ENCODE data around the gene TPCN2. TPM values are rescaled to one million over a fixed set of nuclear protein-coding genes. Genes with fewer than 3 reads are reported as not detected.

TPCN2 gene
- total RNA-seq, 1 experiment from 2014 or later, result 63.6 TPM

DNA sequence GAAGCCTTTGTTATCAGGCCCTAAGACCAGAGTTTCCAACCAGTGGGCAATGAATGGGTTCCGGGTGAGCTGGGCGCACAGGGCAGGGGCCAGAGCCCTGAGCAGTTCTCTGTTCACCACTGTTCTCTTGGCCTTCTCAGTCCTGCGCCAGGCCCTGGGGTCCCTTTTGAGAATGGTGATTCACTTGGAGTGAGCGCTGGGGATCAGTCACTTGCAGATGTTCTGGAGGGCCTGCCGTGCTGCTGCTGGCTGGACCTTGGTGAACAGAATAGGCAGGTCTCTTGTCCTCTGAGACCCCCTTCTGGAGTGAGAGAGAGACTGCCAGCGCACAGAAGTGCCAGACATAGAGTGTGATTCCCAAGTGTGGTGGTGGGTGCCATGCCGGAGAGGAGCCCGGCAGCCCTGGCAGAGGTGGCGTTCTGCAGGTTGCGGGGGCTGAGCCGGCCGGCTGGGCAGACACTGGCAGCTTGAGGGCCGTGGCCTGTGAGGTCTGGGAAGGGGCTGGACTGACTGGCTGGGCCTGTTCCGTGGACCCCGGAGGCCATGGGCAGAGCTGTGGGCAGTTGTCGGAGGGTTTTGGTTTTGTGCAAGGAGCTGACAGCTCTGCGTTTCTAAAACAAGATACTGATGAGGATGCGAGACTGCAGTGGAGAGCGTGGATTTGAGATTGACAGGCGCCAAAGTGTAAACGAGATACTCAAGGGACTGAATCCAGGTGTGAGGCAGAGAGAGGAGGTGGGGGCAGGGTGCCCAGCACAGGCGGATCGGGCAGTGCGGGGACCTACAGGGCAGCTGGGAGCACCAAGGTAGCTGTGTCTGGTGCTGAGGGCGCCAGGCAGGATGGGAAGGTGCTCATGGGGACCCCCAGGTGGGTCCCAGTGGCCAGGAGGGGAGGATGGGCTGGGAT, 12.3 kb downstream of the TPCN2 start:
- Mint-ChIP-seq H3K4me1 (ENCODE audit: low read depth, unreplicated experiment) (no peaks in the 10 kb centered on the region), H3K27me3 (ENCODE audit: insufficient read depth, unreplicated experiment) (no peaks in the 10 kb centered on the region), H3K4me3 (ENCODE audit: unreplicated experiment) (no peak overlapping the region), H3K27ac (ENCODE audit: unreplicated experiment) (no peak overlapping the region), H3K9me3 (ENCODE audit: unreplicated experiment) (no peaks in the 10 kb centered on the region), H3K36me3 (ENCODE audit: insufficient read depth, unreplicated experiment) (peaks cover 19% of the 10 kb centered on the region)
- ChIA-PET POLR2A (no interaction called here), CTCF (no interaction called here)
- H3K4me3 ChIP-seq (ENCODE audit: low read depth, low read length), result no peak overlapping the region
- peaks cover 2% of the 10 kb centered on the region for H3K4me1 ChIP-seq
- no peaks in the 10 kb centered on the region for H3K27me3 ChIP-seq (replicated peaks; ENCODE audit: control insufficient read depth, insufficient read depth, low read length)
- no peak for DNase-seq
- BruUV-seq (replicated peaks), result no TSS peak
- 0 out of 2 replicates have a peak, but pooled peaks cover 5% of the 10 kb centered on the region for H3K36me3 ChIP-seq (ENCODE audit: control insufficient read depth, insufficient read depth, low read length)
- TF ChIP-seq, protein P1, sequence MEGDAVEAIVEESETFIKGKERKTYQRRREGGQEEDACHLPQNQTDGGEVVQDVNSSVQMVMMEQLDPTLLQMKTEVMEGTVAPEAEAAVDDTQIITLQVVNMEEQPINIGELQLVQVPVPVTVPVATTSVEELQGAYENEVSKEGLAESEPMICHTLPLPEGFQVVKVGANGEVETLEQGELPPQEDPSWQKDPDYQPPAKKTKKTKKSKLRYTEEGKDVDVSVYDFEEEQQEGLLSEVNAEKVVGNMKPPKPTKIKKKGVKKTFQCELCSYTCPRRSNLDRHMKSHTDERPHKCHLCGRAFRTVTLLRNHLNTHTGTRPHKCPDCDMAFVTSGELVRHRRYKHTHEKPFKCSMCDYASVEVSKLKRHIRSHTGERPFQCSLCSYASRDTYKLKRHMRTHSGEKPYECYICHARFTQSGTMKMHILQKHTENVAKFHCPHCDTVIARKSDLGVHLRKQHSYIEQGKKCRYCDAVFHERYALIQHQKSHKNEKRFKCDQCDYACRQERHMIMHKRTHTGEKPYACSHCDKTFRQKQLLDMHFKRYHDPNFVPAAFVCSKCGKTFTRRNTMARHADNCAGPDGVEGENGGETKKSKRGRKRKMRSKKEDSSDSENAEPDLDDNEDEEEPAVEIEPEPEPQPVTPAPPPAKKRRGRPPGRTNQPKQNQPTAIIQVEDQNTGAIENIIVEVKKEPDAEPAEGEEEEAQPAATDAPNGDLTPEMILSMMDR (IDR thresholded peaks at IDR 0.05; ENCODE audit: insufficient read depth in 1 of 2, low read depth in 1 of 2, low read length in 1 of 2, severe bottlenecking in 1 of 2, unreplicated experiment in 1 of 2), result no peak
- intact Hi-C loops (cut with micrococcal nuclease; ENCODE audit: unreplicated experiment), result no loop called here
- no peaks in the 10 kb centered on the region for H3K9me3 ChIP-seq

DNA sequence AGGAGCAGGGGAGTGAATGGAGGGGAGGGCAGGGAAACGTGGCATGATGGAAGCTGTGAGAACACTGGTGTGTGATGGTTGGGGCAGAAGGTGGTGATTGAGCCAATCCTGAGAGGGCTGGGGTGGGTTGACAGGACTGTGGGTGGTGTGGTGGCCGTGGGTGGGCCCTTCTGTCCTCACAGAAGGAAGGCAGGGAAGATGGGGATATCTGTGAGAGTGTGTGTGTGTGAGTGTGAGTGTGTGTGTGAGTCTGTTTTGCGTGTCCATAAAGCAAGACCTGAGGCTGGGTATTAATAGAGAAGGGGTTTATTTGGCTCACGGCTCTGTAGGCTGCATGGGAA, 13.0 kb downstream of the TPCN2 start:
- H3K4me3 Mint-ChIP-seq (ENCODE audit: unreplicated experiment), result no peak overlapping the region
- no peaks in the 10 kb centered on the region for H3K27me3 Mint-ChIP-seq (ENCODE audit: insufficient read depth, unreplicated experiment)
- Histone ChIP-seq H3K27me3 (replicated peaks; ENCODE audit: control insufficient read depth, insufficient read depth, low read length) (no peaks in the 10 kb centered on the region), H3K4me1 (no peaks in the 10 kb centered on the region), H3K9me3 (no peaks in the 10 kb centered on the region), H3K4me3 (ENCODE audit: low read depth, low read length) (no peak overlapping the region), H3K36me3 (ENCODE audit: control insufficient read depth, insufficient read depth, low read length) (0 out of 2 replicates have a peak, but pooled peaks cover 5% of the 10 kb centered on the region)
- POLR2A ChIA-PET, result no interaction called here
- intact Hi-C loops (cut with micrococcal nuclease; ENCODE audit: unreplicated experiment), result no loop called here
- no peak overlapping the region for H3K27ac Mint-ChIP-seq (ENCODE audit: unreplicated experiment)
- H3K9me3 Mint-ChIP-seq (ENCODE audit: unreplicated experiment), result no peaks in the 10 kb centered on the region
- peaks cover 16% of the 10 kb centered on the region for H3K36me3 Mint-ChIP-seq (ENCODE audit: insufficient read depth, unreplicated experiment)
- TF ChIP-seq, protein P1 (IDR thresholded peaks at IDR 0.05; ENCODE audit: insufficient read depth in 1 of 2, low read depth in 1 of 2, low read length in 1 of 2, severe bottlenecking in 1 of 2, unreplicated experiment in 1 of 2), result no peak
- no peaks in the 10 kb centered on the region for H3K4me1 Mint-ChIP-seq (ENCODE audit: low read depth, unreplicated experiment)
- BruUV-seq (replicated peaks), result no TSS peak
- no peak for DNase-seq
- CTCF ChIA-PET, result no interaction called here

DNA sequence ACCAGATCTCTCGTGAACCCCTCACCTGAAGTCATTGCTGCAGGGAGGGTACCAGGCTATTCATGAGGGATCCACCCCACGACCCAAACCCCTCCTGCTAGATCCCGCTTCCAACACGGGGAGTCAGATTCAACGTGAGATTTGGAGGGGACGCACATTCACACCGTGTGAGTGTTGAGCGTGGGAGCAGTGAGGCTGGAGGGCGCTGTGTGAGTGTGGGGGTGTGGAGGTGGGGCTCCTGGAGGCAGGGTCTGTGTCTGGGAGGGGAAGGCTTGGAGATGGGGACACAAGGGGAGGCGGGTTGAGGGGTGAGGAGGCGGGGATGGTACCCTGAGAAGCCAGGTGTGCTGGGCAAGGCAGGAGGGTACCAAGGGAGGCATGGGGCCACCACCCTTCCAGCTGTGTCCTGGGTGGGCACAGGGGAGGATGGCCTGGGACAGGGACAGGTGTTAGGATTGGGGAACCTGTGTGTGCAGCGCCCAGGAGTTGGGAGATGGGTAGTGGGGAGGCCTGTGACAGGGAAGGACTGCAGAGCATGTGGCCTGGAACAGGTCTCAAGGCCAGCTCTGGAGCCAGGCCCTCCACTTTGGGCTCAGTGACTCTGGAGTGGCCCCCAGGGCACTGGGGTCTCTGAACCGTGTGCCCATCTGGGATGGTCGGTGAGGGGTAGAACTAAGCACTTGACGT, 13.6 kb downstream of the TPCN2 start:
- H3K36me3 ChIP-seq (ENCODE audit: control insufficient read depth, insufficient read depth, low read length), result 0 out of 2 replicates have a peak, but pooled peaks cover 5% of the 10 kb centered on the region
- H3K27ac Mint-ChIP-seq (ENCODE audit: unreplicated experiment), result no peak overlapping the region
- no peak overlapping the region for H3K4me3 ChIP-seq (ENCODE audit: low read depth, low read length)
- TF ChIP-seq, protein P1 (IDR thresholded peaks at IDR 0.05; ENCODE audit: insufficient read depth in 1 of 2, low read depth in 1 of 2, low read length in 1 of 2, severe bottlenecking in 1 of 2, unreplicated experiment in 1 of 2), result no peak
- intact Hi-C loops (cut with micrococcal nuclease; ENCODE audit: unreplicated experiment), result no loop called here
- no peaks in the 10 kb centered on the region for H3K4me1 Mint-ChIP-seq (ENCODE audit: low read depth, unreplicated experiment)
- DNase-seq, result no peak
- peaks cover 16% of the 10 kb centered on the region for H3K36me3 Mint-ChIP-seq (ENCODE audit: insufficient read depth, unreplicated experiment)
- BruUV-seq (replicated peaks), result no TSS peak
- ChIA-PET CTCF (interaction anchor here (0.6 kb wide), 1 partner anchor 20 kb away, joined by 3 read pairs; no protein-coding TSS in a partner anchor), POLR2A (no interaction called here)
- H3K27me3 Mint-ChIP-seq (ENCODE audit: insufficient read depth, unreplicated experiment), result no peaks in the 10 kb centered on the region
- H3K4me1 ChIP-seq, result no peaks in the 10 kb centered on the region
- no peaks in the 10 kb centered on the region for H3K9me3 ChIP-seq
- H3K9me3 Mint-ChIP-seq (ENCODE audit: unreplicated experiment), result no peaks in the 10 kb centered on the region
- H3K27me3 ChIP-seq (replicated peaks; ENCODE audit: control insufficient read depth, insufficient read depth, low read length), result no peaks in the 10 kb centered on the region
- no peak overlapping the region for H3K4me3 Mint-ChIP-seq (ENCODE audit: unreplicated experiment)

Data from Caco-2 (cell line).